BLaER1 treated with 17β-estradiol and CSF1 and Interleukin-3, amounts not matched to agents 10 nM and 100 nM (cell line): Measurements from ENCODE around the gene MSL2.
"Not testable (repeated sequence)": the region's sequence is repeated elsewhere in the genome, so short reads cannot be mapped to it uniquely, and the experiment has no call there.

ENCODE experiments used
- H3K27ac ChIP-seq, 11 experiments: shearing (Covaris generic); formaldehyde crosslinking; 2 replicates each; pipeline ENCODE4 v1.8.1; 2022
- H3K27me3 ChIP-seq, 11 experiments: shearing (Covaris generic); formaldehyde crosslinking; 2 replicates each; pipeline ENCODE4 v1.8.1; 2022
- H3K36me3 ChIP-seq, 11 experiments: shearing (Covaris generic); formaldehyde crosslinking; 2 replicates each; pipeline ENCODE4 v1.8.1; 2022
- H3K4me1 ChIP-seq, 10 experiments: shearing (Covaris generic); formaldehyde crosslinking; 2 replicates each; pipeline ENCODE4 v1.8.1; 2022
- H3K4me2 ChIP-seq, 11 experiments: shearing (Covaris generic); formaldehyde crosslinking; 2 replicates each; pipeline ENCODE4 v1.8.1; 2022
- H3K4me3 ChIP-seq, 10 experiments: shearing (Covaris generic); formaldehyde crosslinking; 2 replicates each; pipeline ENCODE4 v1.8.1; 2022
- H3K9ac ChIP-seq, 11 experiments: shearing (Covaris generic); formaldehyde crosslinking; 2 replicates each; pipeline ENCODE4 v1.8.1; 2022
- H3K9me3 ChIP-seq, 11 experiments: shearing (Covaris generic); formaldehyde crosslinking; replicated peaks in 1 of 11; 2 replicates each; pipeline ENCODE4 v1.8.1; 2022
- H4K20me1 ChIP-seq, 11 experiments: shearing (Covaris generic); formaldehyde crosslinking; 2 replicates each; pipeline ENCODE4 v1.8.1; 2022
- Cebpa-rat ChIP-seq, 11 experiments: shearing (Covaris generic); IDR thresholded peaks; 2 replicates each; pipeline ENCODE4 v1.8.1; 2022

MSL2 gene, protein sequence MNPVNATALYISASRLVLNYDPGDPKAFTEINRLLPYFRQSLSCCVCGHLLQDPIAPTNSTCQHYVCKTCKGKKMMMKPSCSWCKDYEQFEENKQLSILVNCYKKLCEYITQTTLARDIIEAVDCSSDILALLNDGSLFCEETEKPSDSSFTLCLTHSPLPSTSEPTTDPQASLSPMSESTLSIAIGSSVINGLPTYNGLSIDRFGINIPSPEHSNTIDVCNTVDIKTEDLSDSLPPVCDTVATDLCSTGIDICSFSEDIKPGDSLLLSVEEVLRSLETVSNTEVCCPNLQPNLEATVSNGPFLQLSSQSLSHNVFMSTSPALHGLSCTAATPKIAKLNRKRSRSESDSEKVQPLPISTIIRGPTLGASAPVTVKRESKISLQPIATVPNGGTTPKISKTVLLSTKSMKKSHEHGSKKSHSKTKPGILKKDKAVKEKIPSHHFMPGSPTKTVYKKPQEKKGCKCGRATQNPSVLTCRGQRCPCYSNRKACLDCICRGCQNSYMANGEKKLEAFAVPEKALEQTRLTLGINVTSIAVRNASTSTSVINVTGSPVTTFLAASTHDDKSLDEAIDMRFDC

DNA sequence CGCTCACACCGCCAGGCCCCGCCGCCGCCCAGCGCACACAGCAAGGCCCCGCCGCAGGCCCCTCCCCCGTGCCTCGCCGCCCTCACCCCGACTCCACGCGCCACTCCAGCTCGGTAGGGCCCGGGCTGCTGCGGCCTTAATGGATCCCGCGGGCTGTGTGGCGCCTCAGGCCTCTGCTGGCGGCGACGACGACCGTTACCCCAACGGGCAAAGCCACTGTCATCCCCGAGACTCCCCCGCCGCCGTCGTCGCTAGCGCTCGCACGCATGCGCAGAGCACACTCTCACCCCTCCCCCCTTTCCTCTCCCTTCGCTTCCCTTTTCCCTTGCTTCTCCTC lies at the start of gene MSL2:
Gene MSL2 (minus strand): TSS at position 272 of the 337 bp plus-strand sequence. CDS start 1,222 bp downstream, outside the sequence.
- TF ChIP-seq Cebpa-rat (IDR thresholded peaks at IDR 0.05): no peak
- no peaks in the 10 kb centered on the region for H3K27me3 ChIP-seq

DNA sequence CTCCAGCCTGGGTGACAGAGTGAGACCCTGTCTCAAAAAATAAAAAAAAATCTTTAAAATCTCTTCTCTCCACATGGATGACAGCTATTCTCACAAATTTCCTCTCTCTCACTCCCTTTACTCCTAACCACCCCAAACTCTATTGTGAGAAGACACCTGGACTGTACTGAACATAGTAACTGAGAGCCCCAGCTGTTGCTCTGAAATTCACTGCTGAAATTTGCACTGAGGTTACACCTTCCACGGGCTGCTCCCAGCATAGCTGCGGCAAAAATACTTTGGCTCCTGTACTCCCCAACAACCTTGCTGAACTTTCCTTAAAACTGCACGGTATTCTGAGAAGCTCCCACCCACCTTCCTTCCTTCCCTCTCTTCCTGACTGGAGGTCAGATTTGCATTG lies 49.6 kb upstream of the MSL2 start:
- H3K27ac ChIP-seq: no peak overlapping the region; a peak in 1 of 22 replicates
- H3K4me2 ChIP-seq: peak overlapping the region in 9 of 11 experiments; percentile 11 to 70 (median 45); a peak in 13 of 22 replicates
- H3K9me3 ChIP-seq: no peaks in the 10 kb centered on the region
- no peak overlapping the region for H3K9ac ChIP-seq
- no peak overlapping the region for H3K4me3 ChIP-seq
- peaks cover 5 to 22% (median 19%) of the 10 kb centered on the region in 10 experiments; a peak in 17 of 20 replicates for H3K4me1 ChIP-seq
- no peaks in the 10 kb centered on the region for H4K20me1 ChIP-seq
- TF ChIP-seq Cebpa-rat (IDR thresholded peaks at IDR 0.05): no peak
- H3K36me3 ChIP-seq: no peaks in the 10 kb centered on the region
- H3K27me3 ChIP-seq: no peaks in the 10 kb centered on the region

More for the DNA sequence above, at the start of gene MSL2:
- Histone ChIP-seq H3K4me3 (peak within 1 kb of the TSS; percentile 81 to 99 (median 88)), H4K20me1 (peaks cover 44 to 47% (median 46%) of the 10 kb centered on the region in 11 experiments), H3K36me3 (peaks cover 0 to 29% (median 4%) of the 10 kb centered on the region in 11 experiments; a peak in 8 of 22 replicates), H3K27ac (peak within 1 kb of the TSS; percentile 97 to 100 (median 100)), H3K9ac (peak within 1 kb of the TSS; percentile 98 to 100 (median 100)), H3K4me2 (peak within 1 kb of the TSS; percentile 85 to 95 (median 91)), H3K4me1 (peaks cover 19 to 36% (median 32%) of the 10 kb centered on the region in 10 experiments), H3K9me3 (peaks cover 9 to 21% (median 16%) of the 10 kb centered on the region in 11 experiments; a peak in 21 of 22 replicates)

DNA sequence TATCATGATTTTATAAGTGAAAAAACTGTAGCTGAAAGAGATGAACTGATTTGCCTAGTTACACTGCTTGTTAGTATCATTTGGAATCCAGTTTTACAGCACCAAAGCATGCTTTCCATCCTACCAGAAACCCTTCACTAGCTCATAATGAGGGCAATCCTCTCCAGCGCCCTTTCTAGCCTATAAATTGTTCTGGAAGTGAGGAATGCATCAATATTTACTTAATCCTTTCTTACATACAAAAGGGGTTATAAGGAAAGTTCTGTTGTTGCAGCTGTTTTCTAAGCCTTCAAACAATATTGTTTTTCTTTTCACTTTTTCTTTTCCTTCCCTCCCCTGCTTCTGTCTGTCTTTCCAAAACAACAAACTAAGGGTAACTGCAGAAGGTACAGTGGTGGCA lies 43.0 kb upstream of the MSL2 start:
- Histone ChIP-seq H3K4me1 (no peaks in the 10 kb centered on the region), H3K4me2 (no peak overlapping the region), H3K9ac (no peak overlapping the region), H3K27ac (no peak overlapping the region), H4K20me1 (no peaks in the 10 kb centered on the region), H3K9me3 (no peaks in the 10 kb centered on the region), H3K4me3 (no peak overlapping the region), H3K36me3 (no peaks in the 10 kb centered on the region), H3K27me3 (no peaks in the 10 kb centered on the region)
- no peak for TF ChIP-seq Cebpa-rat (IDR thresholded peaks at IDR 0.05)

DNA sequence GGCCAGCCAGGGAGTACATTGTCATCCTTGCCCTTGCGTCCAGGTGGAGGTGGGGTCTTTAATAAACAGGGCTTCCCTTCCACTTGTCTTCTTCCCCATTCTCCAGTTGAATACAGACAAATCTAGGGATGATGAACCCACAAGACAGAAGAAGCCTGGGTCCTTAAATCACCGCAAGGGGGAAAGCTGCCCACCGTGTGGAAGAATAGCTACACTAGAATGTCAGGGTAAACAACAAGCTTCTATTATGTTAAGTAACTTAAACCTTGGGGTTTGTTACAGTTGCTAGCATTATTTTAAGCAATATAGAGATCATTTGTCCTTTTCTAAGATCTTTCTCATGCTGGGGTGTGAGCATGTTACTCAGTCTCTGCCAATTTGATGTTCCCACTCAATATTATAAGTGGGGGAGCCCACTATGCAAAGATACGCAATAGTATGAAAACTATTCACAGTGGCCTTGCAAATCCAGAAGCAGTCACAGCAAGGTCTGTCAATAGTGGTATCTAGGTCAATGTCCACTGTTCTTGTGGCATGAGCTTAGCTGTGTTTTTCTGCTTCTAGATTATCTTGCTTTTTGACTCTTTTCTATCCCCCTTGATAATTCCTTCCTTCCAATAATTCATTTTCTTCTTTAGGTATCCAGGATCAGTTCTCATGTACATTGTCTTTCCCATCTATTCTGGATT lies 42.0 kb upstream of the MSL2 start:
- TF ChIP-seq Cebpa-rat (IDR thresholded peaks at IDR 0.05): no peak
- no peak overlapping the region for H3K9ac ChIP-seq
- H3K27me3 ChIP-seq: no peaks in the 10 kb centered on the region
- H3K4me2 ChIP-seq: no peak overlapping the region
- H3K9me3 ChIP-seq: no peaks in the 10 kb centered on the region
- H3K4me3 ChIP-seq: no peak overlapping the region
- no peaks in the 10 kb centered on the region for H3K4me1 ChIP-seq
- H4K20me1 ChIP-seq: no peaks in the 10 kb centered on the region
- H3K27ac ChIP-seq: no peak overlapping the region
- no peaks in the 10 kb centered on the region for H3K36me3 ChIP-seq

DNA sequence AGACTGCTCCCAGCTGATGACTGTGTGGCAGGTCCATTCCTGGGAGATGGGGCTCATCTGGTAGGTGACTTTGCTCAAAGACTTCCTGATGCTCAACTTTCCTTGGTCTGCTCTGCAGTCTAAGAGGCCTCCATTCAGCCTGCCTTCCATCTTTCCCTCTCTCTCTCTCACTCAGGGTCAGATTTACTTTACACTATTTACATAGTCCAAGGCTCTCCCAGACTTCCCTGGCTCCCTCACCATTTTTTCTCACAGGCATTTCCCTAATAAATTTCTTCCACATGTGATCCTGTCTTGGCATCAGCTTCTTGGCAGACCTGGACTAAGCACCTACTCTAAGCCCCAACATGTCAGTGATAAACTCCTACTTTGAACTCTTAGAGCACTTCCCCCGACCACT lies 41.0 kb upstream of the MSL2 start:
- no peaks in the 10 kb centered on the region for H3K9me3 ChIP-seq
- H3K27ac ChIP-seq: no peak overlapping the region
- no peaks in the 10 kb centered on the region for H3K27me3 ChIP-seq
- no peak overlapping the region for H3K4me2 ChIP-seq
- H3K9ac ChIP-seq: no peak overlapping the region
- no peaks in the 10 kb centered on the region for H4K20me1 ChIP-seq
- no peaks in the 10 kb centered on the region for H3K4me1 ChIP-seq
- TF ChIP-seq Cebpa-rat (IDR thresholded peaks at IDR 0.05): no peak
- H3K4me3 ChIP-seq: no peak overlapping the region
- no peaks in the 10 kb centered on the region for H3K36me3 ChIP-seq

DNA sequence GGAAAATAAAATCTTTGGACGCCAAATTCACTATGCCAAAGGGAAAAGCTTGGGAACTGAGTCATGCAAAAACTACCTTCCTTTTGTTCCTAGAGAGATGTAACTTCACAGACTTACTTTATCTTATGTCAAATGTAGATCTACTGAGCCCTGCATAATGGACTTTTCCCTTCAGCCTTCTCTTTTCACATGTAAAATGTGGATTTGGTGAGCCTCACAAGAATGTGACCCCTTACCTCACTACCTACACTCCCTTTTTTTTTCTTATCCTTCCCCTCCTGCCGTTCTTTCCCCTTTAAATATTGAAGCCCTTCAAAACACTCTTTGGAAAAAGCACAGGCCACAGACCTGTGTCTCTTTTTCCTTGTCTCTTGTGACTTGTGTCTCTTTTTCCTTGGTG lies 40.0 kb upstream of the MSL2 start:
- no peaks in the 10 kb centered on the region for H3K9me3 ChIP-seq
- no peaks in the 10 kb centered on the region for H3K4me1 ChIP-seq
- TF ChIP-seq Cebpa-rat (IDR thresholded peaks at IDR 0.05): no peak
- no peaks in the 10 kb centered on the region for H4K20me1 ChIP-seq
- no peaks in the 10 kb centered on the region for H3K36me3 ChIP-seq
- H3K27me3 ChIP-seq: no peaks in the 10 kb centered on the region
- H3K27ac ChIP-seq: no peak overlapping the region
- no peak overlapping the region for H3K9ac ChIP-seq
- H3K4me2 ChIP-seq: no peak overlapping the region
- no peak overlapping the region for H3K4me3 ChIP-seq

DNA sequence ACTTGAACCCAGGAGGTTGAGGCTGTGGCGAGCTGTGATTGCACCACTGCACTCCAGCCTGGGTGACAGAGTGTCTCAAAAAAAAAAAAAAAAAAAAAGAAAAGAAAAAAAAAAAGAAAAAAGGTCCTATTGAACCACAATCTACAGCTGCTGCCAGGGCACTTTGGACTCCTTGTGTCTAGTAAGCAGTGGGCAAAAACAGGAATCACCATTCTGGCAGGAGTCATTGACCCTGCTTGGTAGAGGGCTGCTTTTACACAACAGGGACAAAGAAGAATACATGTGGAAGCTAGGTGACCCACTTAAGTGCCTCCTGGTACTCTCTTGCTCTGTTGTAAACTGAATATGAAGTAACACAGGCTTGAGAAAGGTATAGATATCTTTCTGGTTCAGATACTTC lies 39.4 kb upstream of the MSL2 start:
- H3K4me3 ChIP-seq: no peak overlapping the region
- no peaks in the 10 kb centered on the region for H3K9me3 ChIP-seq
- no peak overlapping the region for H3K27ac ChIP-seq
- no peaks in the 10 kb centered on the region for H4K20me1 ChIP-seq
- H3K27me3 ChIP-seq: no peaks in the 10 kb centered on the region
- no peaks in the 10 kb centered on the region for H3K36me3 ChIP-seq
- H3K4me1 ChIP-seq: no peaks in the 10 kb centered on the region
- no peak overlapping the region for H3K9ac ChIP-seq
- TF ChIP-seq Cebpa-rat (IDR thresholded peaks at IDR 0.05): no peak
- no peak overlapping the region for H3K4me2 ChIP-seq

DNA sequence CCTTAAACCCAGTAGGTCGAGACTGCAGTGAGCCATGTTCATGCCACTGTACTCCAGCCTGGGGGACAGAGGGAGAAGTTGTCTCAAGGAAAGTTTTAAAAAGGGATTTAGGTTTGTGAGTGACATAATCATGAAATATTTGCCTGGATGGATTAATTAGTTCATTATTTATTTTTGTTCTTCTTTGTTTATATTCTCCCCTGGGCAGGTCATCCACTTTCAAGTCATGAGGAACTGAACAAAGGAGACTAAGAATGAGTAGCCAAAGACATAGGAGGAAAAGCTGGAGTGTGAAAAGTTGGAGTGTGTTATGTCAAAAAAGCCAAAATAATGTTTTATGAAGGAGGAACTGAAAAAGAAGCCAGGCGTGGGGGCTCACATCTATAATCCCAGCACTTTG lies 36.3 kb upstream of the MSL2 start:
- Histone ChIP-seq H3K27ac (no peak overlapping the region), H3K27me3 (no peaks in the 10 kb centered on the region), H3K9me3 (no peaks in the 10 kb centered on the region), H3K4me2 (no peak overlapping the region), H4K20me1 (no peaks in the 10 kb centered on the region), H3K9ac (no peak overlapping the region), H3K4me3 (no peak overlapping the region), H3K36me3 (no peaks in the 10 kb centered on the region), H3K4me1 (no peaks in the 10 kb centered on the region)
- no peak for TF ChIP-seq Cebpa-rat (IDR thresholded peaks at IDR 0.05)

DNA sequence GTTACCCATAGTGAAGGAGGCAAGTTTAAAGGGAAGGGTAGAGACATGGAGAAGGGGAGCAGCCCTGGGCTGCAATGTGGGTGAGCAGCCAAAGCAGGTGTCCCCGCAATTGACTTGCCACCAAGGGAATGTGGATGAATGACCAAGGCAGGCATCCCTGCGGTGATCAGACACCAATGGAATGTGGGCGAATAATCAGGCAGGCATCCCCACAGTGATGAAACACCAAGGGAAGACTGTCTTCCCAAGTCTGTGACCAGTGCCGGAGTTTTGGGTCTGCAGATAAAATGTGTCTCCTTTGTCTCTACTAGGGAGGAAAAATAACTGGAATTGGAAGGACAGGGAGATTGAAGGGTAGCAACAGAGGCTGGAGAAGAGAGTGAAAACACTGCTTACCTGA lies 26.6 kb upstream of the MSL2 start:
- not testable (repeated sequence) for H3K9ac ChIP-seq, H3K27me3 ChIP-seq, H3K4me3 ChIP-seq, H3K4me1 ChIP-seq, H3K27ac ChIP-seq, H3K4me2 ChIP-seq, H4K20me1 ChIP-seq, H3K36me3 ChIP-seq
- H3K9me3 ChIP-seq: peaks cover 20 to 48% (median 32%) of the 10 kb centered on the region in 11 experiments
